Hematopoietic multipotent progenitor cell treated with erythropoietin and hydrocortisone succinate and interleukin-3 and kit ligand, for 17 days (in vitro differentiated cells): ENCODE data around the gene LHFPL6.

Source experiments
- DNase-seq: peaks from one replicate; pipeline ENCODE4 v3.0.0-alpha.2; 2015; ENCODE audit warnings: low spot score

LHFPL6 gene

DNA sequence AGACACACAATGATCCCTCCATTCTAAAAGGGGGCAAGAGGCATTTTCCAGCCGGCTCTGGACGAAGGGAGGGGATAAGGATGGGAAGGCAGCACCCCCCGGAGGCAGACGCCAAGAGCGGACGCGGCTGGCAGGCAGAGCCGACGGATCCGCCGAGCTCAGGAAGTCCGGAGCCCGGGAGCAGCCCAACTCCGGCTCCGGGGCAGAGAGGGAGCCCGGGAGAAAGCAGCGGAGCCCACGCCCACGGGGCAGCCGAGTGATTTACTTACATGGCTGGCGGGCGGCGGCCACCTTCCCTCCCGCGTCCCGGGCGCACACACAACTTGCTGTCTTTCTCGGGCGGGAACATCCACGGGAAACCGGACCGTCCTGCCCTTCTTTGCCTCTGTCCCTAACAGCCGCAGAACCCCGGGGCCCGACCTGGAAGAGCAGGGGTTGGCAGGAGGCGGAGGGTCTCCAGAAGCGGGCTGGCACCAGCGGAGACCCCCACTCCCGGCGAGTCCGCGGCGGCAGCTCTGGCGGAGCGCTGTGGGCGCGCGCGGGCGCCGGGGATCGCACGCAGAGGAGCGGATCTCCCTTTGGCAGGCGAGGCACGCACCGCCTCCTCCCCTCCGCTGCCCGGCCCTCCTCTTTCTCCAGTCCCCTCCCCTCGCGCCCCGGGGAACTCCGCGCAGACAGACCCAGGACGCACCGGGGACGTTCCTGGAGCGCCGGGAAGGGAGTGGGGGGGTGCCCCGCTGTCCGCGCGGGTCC, at the start of gene LHFPL6:
LHFPL6 (minus strand) TSS at position 580 of the 753 bp plus-strand sequence.
- no peak for DNase-seq

DNA sequence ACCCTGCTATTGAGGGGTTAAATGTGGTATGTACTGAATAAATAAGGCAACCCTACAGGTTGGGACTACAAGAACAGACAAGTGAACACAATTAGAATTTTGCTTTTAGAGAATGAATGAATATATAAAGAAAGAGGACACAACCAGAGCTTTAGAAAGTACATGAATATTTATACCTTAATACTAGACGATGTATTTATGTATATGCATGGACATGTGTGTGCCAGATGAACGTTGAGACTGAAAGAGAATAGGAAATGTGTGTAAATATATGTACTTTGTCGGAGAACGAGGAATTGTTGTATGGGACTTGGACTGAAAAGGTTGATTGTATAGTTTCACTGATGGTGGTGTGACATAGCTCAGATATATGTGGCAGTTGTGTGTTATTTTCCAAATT, 43.1 kb upstream of the LHFPL6 start:
- DNase-seq, result no peak

DNA sequence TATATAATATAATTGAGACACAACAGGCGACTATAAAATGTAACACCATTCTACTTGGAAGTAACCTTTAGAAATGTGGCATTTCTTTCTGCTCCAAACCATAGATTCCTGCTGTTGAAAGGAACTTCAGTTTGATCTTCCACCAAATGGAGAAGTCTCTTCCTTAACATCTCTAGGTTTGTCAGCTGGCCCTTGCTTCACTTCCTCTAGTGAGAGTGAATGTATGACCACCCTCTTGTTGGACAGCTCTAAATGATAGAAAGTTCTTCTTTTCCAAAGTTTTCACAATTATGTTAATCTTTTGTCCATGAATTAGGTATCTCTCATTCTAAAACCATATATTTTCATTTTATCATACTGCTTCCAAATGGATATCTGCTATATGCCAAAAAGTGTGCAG, 38.7 kb upstream of the LHFPL6 start:
- no peak for DNase-seq

DNA sequence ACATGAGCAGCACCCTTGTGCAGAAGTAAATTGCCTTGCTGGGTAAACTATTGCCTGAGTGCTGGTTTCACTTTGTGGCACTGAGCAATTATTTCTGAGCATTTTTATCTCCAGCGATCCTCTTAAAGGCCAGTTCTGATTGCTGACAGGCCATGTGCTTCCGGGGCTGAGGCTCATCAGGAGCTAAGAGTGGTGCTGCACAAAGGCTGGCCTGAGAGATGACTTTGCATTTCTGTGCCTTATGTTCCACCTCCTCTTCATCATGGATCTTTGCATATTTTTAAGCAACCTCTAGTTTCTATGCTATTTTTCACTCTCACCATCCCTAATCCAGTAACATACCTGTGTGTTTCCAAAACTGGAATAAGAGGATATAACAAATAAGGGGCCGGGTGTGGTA, 34.9 kb upstream of the LHFPL6 start:
- no peak for DNase-seq

DNA sequence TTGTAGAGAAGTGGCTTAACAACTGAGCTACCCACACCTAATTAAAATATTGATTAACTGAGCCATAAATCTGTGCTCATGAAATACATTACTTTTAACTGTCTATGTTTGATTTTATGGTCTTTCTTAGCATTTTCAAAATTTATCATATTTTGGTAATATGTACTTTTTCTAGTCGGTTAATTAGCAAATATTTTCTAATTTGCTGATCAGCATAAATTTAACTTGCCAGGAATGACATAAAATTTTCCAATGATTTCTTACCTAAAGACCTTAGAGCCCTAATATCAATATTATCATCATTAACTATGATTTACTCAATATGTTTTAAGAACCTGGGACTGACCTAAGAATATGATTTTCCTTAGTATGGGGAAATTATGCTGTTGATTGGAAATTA, 32.6 kb upstream of the LHFPL6 start:
- DNase-seq, result no peak

DNA sequence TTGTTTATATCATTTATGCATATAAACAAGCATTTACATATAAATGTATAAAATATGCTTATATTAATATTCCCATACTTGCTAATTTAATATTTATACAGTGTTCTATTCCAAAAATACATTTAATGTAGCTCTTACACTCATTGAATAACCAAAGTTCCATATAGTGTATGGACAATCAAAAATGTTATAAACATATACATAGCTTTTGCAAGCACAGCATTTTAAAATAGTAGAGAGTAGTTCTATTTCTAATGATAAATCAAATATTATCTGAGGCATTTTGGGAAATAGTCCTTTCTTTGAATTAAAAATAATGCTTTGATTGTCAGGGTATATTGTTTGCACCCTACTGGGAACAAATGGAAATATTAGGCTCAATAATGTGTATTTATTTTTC, 30.0 kb upstream of the LHFPL6 start:
- no peak for DNase-seq

DNA sequence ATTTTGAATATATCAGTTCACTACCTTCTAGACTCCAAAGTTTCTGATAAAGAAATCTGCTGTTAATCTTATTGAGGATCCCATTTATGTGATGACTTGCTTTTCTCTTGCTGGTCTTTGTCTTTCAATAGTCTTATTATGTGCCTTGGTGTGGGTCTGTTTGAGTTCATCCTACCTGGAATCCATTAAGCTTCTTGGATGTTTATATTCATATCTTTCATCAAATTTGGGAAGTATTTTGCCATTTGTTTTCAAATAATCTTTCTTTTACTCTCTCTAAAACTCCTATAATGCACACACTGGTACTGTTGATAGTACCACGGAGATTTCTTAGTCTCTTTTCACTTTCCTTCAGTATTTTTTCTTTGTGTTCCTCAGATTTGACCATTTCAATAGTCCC, 28.3 kb upstream of the LHFPL6 start:
- no peak for DNase-seq

DNA sequence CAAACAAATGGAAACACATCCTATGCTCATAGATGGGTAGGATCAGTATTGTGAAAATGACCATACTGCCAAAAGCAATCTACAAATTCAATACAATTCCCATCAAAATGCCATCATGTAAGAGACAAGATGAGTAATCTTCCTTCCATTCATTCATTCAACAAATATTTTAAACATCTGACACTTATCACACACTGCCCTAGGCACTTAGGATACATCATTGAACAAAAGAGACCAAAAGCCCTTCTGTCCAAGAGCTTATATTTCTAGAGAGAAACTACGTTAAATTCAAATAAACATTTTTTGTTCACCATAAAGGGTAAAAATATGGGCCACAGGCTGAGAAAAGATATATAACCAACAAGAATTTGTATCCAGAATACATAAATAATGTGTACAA, 20.5 kb upstream of the LHFPL6 start:
- DNase-seq, result no peak

DNA sequence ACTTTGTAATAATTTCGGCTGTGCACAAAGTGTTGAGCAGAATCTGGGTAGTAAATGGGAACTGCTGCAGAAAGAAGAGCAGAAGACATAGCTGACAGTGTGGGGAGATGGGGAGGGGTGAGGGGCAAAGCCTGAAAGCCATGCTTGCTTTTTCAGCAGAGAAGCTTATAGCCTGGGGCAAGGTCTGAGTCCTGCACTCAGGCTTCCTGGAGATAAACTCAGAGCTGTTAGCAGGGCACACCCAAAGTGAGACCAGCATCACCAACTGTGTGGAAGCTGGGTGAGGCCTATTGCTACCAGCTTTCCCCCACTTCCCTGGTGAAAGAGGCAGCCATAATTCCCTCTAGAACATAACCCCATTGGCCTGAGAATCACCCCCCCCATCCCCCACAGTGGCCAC, 15.6 kb upstream of the LHFPL6 start:
- no peak for DNase-seq

DNA sequence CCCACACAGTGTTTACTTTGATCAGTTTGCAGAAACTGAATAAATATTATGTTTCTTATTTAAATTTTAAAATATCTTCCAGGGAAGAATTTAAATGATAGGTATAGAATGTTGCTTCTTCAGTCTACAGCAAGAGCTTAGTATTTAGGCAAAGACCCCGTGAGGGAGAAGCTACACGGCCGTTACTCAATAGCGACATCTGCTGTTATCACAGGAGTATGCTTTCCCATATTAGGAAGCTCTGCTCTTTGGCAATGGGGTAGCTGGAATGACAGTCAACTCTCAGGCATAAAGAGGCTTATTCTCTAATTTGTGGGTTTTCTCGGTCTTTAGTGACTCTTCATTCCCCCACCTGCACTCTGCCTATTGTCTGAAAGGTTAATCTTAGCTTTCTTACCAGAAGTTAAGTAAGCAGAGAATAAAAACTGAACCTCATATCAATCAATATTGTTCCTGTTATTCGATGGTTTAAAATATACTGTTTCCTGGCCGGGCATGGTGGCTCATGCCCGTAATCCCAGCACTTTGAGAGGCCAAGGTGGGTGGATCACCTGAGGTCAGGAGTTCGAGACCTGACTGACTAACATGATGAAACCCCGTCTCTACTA, 13.2 kb upstream of the LHFPL6 start:
- peak; percentile 39 for DNase-seq

DNA sequence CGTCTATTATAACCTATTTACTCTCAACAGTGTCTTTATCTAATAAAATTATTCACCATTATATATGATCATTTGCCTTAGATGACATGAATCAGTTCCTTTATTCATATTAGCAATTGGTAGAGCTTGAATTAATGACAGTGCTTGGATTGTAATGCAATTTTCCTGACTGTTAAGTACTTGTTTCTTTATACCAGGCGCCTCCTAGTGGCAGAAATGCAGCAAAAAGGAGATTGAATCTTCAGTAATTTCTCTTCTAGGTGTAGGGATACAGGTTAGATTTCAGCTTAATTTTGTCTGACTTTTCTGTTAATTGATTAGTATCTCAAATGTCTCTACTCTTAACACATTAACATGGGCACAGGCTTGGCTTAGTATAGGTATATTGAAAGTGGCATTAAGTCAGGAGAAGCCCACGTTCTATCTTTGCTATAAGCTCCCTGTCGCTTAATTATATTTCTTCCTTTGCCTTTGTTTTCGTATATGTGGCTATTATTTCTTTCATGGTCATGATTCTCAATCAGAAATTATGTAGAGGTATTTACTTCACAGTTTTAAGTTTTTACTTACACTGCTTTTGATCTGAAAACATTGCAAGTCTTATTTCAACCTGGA, 9.1 kb upstream of the LHFPL6 start:
- peak; percentile 57 for DNase-seq

DNA sequence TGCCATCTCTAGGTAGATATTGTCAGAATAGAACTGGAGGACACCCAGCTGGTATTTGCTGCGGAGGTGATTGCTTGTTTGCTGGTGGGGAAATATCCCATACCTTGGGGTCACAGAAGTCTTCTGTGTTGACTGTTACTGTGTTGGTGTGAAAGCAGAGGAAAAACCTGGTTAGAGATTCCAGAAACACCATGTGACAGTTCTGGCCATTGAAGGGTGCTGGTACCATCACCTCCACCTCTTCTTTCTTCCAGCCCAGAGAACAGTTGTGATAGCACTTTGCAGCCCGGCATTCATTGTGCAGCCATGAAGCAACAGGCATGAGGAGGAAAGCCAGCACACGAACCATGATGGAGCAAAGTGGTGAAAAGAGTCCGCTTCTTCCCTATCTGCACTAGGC, 4.9 kb upstream of the LHFPL6 start:
- no peak for DNase-seq

DNA sequence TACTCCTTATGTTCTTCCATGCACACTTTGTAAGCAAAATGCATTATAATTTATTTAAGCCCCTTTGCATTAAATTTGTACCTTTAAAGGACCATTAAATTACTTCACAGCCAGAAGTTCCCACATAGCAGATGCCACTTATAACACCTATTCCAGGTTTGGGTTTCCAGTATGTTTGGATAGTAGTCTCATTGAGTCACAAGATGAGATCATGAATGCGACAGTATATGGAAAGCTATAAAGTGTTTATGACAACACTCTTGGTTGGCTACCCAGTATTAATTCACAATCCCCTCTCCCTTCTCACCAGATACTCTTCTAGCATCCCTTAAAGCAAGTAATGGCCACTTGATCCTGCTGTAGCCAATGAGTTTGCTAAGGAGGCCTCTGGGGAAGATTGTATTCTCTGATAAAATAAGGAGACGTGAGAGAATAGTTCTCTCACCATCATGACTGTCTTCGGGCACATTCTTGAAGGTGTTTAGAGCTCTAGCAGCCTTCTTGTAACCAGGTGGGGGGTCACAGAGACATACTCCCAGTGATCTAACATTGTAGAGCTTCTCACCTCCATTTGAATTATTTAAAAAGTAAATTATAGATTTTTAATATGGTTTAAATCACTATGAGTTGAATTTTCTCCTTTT, 2.8 kb upstream of the LHFPL6 start:
- DNase-seq, result no peak

DNA sequence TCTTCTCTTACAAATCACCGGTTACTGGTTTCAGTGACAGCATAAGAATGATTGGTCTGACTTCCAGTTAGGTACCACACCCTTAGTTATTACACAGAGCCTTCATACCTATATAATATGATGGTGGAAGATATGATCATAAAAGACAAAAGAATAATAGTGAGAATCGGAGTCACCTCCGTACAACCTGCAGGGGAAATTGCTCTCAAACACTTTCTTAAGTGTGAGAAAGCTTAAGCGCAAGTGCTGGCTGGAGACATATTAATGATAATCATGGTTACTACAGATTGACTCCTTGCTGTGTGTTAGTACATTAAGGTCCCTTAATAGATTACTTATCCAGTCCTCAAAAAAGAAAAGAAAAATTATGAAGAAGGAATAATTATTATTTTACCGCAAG, 1.8 kb upstream of the LHFPL6 start:
- no peak for DNase-seq

DNA sequence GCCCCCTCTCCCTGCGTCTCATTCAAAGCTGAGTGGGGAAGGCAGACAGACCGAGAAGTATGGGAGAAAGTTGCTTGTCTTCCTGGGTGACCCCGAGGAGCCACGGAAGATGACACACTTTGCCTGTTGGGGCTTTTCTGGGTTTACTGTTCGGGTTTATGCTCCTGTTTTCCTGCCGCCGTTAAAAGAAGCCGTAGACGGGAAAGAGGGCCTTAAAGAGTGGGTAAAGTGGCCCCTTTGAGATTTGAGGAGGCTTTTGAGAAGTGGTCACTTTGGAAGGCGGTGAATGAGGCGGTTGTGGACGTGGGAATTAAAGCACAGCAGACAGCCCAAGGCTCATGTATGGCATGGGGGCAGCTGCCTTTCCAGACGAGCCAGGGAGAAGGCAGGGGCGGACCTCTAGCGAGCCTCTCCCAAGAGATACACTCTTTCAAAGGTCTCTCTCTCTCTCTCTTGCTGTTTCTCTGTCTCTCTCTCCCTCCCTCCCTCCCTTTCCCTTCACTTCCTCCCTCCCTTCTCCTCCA, 493 bp upstream of the LHFPL6 start:
- DNase-seq, result no peak

DNA sequence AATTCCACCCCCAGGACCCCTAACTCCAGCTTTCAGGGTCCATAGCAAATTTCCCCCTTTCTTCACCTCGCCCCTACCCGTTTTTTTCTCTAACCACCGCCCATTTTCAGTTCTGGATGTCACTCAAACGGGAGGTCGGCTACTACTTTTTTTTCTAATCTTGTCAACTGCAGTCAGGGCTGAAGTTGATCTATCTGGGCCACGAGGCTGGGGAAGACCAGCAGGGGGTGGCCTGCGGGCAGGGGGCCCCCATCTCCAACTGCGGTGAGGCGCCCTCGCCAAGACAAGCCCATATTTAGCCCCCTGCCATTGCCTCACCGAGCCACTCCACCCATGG, 748 bp downstream of the LHFPL6 start:
- no peak for DNase-seq

DNA sequence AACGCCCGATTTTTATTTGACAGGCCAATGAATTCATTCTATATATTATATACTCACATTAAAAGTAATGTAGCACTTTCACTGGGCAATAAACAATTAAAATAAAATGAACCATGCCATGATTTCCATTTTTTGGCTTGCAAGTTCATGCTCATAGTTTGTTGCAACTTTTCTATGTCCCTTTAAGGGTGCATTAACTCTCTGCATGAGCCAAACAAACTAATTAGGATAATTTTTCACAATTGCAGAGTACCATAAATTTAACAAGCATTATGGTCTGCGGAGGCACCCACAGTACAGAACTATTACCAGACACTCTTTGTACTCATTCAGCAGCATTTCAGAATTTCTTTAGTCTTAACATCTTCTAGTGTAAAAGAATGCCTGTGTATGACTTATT, 1.4 kb downstream of the LHFPL6 start:
- DNase-seq, result no peak

DNA sequence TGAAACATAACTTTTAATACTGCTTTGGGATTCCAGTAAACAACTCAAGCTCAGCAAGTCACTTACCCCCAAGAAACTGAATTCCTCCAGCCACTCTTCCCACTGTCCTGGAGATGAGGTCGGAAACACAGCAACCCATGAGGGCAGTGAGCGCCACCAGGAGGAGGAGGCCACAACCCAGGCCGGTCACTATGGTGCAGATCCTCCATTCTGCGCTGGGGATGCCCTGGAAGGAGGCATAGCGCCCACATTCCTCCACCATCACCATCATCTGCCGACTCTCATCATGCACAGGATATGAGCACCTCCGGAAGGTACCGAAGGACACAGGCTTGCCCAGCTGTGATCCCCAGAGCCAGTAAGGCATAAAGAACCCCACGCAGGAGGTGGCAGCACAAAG, 2.2 kb downstream of the LHFPL6 start:
- no peak for DNase-seq

DNA sequence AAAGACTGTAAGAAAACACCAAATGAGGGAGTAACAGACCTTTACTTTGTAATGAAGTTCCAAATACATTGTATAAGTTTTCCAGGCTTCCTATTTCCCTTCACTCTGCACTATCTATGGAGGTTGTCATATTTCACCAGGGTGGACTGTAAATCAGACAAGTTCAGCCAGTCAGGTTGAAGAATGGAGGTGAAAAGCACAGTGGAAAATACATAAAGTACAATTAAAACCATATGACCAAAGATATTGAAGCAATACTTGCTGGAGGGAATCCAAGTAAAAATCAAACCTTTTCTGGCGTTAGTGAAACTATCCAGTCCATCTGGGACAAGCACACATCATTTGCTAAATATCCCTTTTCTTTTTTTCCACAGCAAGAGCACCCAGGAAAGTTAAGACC, 3.2 kb downstream of the LHFPL6 start:
- no peak for DNase-seq

DNA sequence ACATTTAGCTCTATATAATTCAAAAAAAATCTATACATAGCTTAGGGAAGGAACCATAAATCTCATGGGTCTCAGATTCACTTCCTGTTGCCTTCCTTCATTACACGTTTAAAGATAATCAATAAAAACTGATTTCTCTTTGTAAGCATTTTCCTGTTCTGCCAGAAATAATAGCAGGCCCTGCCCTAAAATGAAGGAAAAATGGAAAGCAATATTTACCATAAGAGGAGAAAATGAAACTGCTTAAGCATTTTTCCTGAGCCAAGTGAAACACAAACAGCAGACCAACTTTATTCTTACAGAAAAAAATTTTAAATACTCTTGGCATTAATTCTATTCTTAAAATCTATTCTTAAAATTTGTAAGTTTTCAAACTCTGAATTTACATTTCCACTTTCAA, 4.0 kb downstream of the LHFPL6 start:
- DNase-seq, result no peak

DNA sequence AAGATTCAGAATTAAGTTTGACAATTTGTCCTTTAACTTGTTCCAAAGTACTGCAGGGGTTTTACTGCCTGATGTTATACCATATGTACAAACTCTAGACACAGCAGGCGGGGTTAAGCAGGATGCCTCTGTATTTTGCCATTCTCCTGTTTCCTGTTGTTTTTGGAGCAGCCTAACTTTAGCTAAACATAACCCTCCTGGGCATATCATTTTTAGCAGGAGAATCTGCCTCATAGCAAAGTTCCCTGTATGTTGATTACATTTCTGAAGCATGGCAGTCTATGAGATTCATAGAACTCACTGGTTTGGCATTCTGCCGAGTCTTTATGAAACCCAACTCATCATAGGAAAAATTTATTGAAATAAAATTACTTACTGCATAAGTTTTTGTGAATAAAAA, 5.2 kb downstream of the LHFPL6 start:
- DNase-seq, result no peak

DNA sequence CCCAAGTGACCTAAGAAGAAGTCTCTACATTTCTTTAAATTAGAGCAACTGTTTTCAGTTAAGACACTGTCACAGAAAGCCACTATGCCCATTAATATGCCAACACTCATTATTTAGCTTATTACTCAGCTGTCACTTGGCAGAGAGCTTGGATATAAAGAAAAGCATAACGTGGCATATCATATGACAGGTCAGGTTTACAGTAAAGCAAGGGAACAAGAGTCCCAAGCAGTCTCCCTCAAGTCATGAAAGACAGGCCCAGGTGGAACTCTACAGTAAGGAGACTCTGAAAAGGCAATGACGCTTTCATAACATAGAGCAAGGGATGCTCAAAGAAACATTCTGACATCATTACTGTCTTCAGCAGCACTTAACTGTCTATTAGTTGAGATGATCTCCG, 6.3 kb downstream of the LHFPL6 start:
- DNase-seq, result no peak

DNA sequence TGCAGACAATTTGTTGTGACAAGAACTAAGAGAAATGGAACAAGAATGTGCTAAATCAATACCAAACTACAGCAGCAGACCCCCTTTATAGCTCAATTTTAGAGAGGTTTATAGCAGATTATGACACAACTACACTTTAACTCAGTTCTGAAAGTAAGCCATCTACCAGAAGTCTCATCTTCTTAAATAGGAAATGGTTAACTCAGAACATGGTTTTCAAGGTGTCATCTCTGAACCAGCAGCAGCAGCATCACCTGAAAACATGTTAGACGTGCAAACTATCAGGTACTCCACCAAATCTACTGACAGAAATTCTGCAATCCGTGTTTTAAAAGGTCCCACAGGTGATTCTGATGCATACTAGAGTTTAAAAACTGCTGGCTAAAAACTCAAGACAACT, 6.8 kb downstream of the LHFPL6 start:
- no peak for DNase-seq
